Prostate gland (tissue), 2 donors: Measurements from ENCODE around the gene APOLD1. TPM values are rescaled to one million over a fixed set of nuclear protein-coding genes. Genes with fewer than 3 reads are reported as not detected.

Experiments used
- DNase-seq: peaks from one replicate; pipeline ENCODE4 v3.0.0-alpha.2; 2019; ENCODE audit warnings: low spot score
- H3K27ac ChIP-seq, 2 donors: fragments of 200-600 bp; sonication (generic); 2 replicates each; pipeline ENCODE4 v1.5.1; 2017 to 2019
- H3K27me3 ChIP-seq: fragments of 200-600 bp; sonication (generic); replicated peaks from 2 replicates; pipeline ENCODE4 v1.5.1; 2019; ENCODE audit not compliant: insufficient read depth
- H3K36me3 ChIP-seq, 2 donors: fragments of 200-600 bp; sonication (generic); 1 replicate in 1 of 2; 2 replicates in 1 of 2; pipeline versions ENCODE4 v1.5.1 to v1.8.1; 2017 to 2019
- H3K4me1 ChIP-seq: fragments of 200-600 bp; sonication (generic); replicated peaks from 2 replicates; pipeline ENCODE4 v1.5.1; 2019
- H3K4me3 ChIP-seq, 2 donors: fragments of 200-600 bp; sonication (generic); 2 replicates each; pipeline ENCODE4 v1.5.1; 2017 to 2019
- H3K9me3 ChIP-seq: fragments of 200-600 bp; sonication (generic); 2 replicates; pipeline ENCODE4 v1.5.1; 2017
- POLR2A ChIP-seq: fragments of 450-650 bp; IDR thresholded peaks from one replicate; pipeline ENCODE4 v1.6.1; 2016; ENCODE audit warnings: antibody characterized with exemption, mild to moderate bottlenecking
- POLR2AphosphoS5 ChIP-seq: sonication (generic); formaldehyde crosslinking; IDR thresholded peaks from one replicate; pipeline ENCODE4 v1.6.1; 2017; ENCODE audit warnings: antibody characterized with exemption
- WGBS: methylation state at CpG from one replicate; pipeline ENCODE4 v1.1.5; 2018; 5-methylcytosine and 5-hydroxymethylcytosine counted together
- intact Hi-C: fragments of 100-400 bp; cut with DNase I; formaldehyde crosslinking; loops from one replicate; pipeline ENCODE4 v1.14.2; 2022
- total RNA-seq, 2 donors: library from RNA; depleted of rRNA; stranded (reverse); fragments of >200 nt; gene quantifications; one replicate each; pipeline ENCODE4 v1.1.0, GENCODE V29; 2016
- TF ChIP-seq, protein P1 (sequence below), 4 experiments: fragments of 200-600 bp in 2 of 4; fragments of 450-650 bp in 2 of 4; sonication (generic) in 2 of 4; IDR thresholded peaks; 1 replicate in 3 of 4; 2 replicates in 1 of 4; pipeline ENCODE4 v1.5.1; 2016 to 2019; ENCODE audit warnings: antibody characterized with exemption in 4 of 4, mild to moderate bottlenecking in 2 of 4, moderate library complexity in 2 of 4

APOLD1 gene
- total RNA-seq, 2 donors from 2014 or later = 10.7 to 16.1 TPM

DNA sequence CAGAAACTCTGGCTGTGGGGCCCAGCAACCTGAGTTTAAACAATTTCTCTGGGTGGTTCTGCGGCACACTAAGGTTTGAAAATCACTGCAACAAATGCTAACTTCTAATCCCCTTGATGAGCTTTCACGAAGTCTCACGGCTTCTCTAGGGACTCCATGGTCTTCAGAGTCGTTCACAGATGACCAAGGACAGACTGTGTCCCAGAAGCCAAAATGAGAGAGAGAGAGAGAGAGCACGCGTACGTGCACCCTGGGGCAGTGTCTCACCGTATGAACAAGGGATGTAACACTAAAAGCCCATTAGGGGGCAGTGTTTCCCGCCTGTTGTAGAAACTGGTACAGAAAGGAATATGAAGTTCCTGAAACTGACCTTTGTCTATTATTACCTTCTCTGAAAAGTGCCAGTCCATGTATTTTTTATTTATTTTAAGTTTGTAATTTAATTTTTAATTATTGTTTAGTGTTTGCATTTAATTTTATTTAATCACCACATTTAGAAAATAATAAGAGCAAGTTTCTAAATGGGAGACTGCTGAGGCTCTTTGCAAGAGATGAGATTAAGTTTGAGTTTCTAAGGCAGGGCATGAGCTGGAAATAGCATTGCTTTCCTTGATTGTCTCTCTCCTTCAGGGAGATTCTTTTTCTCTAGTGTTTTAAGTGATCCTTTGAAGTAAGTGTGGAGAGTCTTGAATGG, 3.4 kb downstream of the APOLD1 start:
- no peaks in the 10 kb centered on the region for H3K27me3 ChIP-seq
- H3K4me1 ChIP-seq = peaks cover 3% of the 10 kb centered on the region
- H3K9me3 ChIP-seq = no peaks in the 10 kb centered on the region
- 13% methylated on average over 9 of the region's 9 CpGs for WGBS
- no peak overlapping the region for H3K4me3 ChIP-seq
- peak; percentile 74 for DNase-seq
- no peaks in the 10 kb centered on the region for H3K36me3 ChIP-seq
- intact Hi-C loops = loop anchor here (10.0 kb wide), 3 partner anchors 64 to 426 kb away; no protein-coding TSS in a partner anchor
- peak overlapping the region; percentile 87 to 88 for H3K27ac ChIP-seq
- TF ChIP-seq POLR2AphosphoS5 = peak; percentile 52
- no peak for TF ChIP-seq POLR2A
- TF ChIP-seq, protein P1, sequence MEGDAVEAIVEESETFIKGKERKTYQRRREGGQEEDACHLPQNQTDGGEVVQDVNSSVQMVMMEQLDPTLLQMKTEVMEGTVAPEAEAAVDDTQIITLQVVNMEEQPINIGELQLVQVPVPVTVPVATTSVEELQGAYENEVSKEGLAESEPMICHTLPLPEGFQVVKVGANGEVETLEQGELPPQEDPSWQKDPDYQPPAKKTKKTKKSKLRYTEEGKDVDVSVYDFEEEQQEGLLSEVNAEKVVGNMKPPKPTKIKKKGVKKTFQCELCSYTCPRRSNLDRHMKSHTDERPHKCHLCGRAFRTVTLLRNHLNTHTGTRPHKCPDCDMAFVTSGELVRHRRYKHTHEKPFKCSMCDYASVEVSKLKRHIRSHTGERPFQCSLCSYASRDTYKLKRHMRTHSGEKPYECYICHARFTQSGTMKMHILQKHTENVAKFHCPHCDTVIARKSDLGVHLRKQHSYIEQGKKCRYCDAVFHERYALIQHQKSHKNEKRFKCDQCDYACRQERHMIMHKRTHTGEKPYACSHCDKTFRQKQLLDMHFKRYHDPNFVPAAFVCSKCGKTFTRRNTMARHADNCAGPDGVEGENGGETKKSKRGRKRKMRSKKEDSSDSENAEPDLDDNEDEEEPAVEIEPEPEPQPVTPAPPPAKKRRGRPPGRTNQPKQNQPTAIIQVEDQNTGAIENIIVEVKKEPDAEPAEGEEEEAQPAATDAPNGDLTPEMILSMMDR (IDR thresholded peaks at IDR 0.05) = peak; percentile 75 to 85 (median 82)

DNA sequence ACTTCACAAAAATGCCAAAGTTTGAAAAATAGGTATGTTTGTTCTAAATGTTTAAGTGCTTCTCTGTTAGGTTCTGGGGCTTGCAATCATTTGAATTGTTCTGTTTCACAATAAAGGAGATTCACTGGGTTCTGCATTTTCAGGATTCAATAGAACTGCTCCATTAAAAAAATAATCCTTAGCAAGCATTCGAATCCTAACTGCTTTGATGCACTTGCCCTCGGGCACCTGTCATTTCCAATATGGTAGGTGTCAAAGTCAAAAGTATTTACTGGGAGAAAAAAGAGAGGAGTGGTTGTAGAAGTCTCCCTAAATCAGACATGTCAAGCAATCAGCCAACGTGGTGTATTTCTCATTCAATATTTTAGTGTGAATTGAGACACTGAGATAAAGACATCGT, 5.5 kb downstream of the APOLD1 start:
- TF ChIP-seq, protein P1 (IDR thresholded peaks at IDR 0.05) = no peak
- TF ChIP-seq POLR2A (no peak), POLR2AphosphoS5 (no peak)
- H3K27ac ChIP-seq = no peak overlapping the region
- H3K27me3 ChIP-seq = no peaks in the 10 kb centered on the region
- no peaks in the 10 kb centered on the region for H3K36me3 ChIP-seq
- no peak overlapping the region for H3K4me3 ChIP-seq
- 34% methylated on average over 4 of the region's 4 CpGs for WGBS
- DNase-seq = no peak
- intact Hi-C loops = no loop called here
- no peaks in the 10 kb centered on the region for H3K9me3 ChIP-seq
- peaks cover 3% of the 10 kb centered on the region for H3K4me1 ChIP-seq

DNA sequence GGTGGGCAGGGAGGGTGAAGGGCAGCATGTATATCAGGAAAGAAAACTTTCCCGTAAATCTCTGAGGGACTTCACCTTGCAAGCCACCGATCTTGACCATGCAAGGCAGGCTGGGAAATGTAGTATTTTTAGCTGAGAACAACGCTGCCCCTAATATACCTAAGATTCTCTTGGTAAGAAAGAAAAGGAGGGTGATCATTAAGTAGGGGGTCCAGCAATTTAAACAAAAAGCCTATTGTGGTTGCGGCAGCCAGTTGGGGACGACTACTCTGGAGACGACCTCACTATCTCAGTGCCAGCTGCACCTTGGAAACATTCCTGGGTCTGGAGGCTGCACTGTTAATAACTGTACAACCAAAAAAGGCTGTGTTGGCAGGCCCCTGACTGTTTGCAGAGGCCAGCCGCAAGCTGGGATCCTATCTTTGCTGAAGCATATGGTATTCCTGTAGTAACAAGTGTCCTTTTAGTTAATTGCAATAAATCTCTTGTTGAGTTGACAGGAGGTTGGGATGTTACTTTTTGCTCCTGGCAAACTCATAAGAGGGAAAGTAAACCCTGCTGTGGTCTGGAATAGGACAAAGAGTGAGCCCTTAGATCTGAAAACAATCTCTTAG, 6.4 kb downstream of the APOLD1 start:
- WGBS = 12% methylated on average over 7 of the region's 7 CpGs
- Histone ChIP-seq H3K36me3 (no peaks in the 10 kb centered on the region), H3K4me3 (peak overlapping the region; percentile 3 to 5), H3K4me1 (peaks cover 3% of the 10 kb centered on the region), H3K9me3 (no peaks in the 10 kb centered on the region), H3K27me3 (no peaks in the 10 kb centered on the region), H3K27ac (peak overlapping the region; percentile 11 to 33)
- intact Hi-C loops = no loop called here
- TF ChIP-seq POLR2A = no peak
- TF ChIP-seq, protein P1 (IDR thresholded peaks at IDR 0.05) = no peak
- TF ChIP-seq POLR2AphosphoS5 = peak; percentile 62
- DNase-seq = peak; percentile 56

DNA sequence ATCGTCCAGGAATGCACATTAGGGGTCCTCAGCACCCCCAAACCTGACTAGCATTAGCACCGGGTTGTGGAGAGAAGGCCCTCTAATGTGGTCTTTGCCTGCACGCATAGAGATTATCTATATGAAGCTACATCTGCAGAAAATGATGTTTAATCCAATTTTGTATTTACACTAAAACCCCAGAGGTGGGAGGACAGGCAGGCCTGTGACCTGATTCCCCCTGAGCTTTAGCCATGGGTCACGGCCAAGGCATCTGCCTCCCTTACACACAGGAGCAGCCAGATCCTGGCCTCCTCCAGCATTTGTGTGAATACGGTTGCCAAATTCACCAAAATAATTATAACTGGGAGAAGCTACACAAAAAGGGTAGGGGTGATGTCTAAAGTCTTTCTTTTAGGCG, 7.0 kb downstream of the APOLD1 start:
- Histone ChIP-seq H3K27ac (peak overlapping the region; percentile 11 to 33), H3K27me3 (no peaks in the 10 kb centered on the region), H3K4me3 (peak overlapping the region in 1 of 2 donors; percentile 3), H3K36me3 (no peaks in the 10 kb centered on the region), H3K4me1 (peaks cover 3% of the 10 kb centered on the region), H3K9me3 (no peaks in the 10 kb centered on the region)
- TF ChIP-seq POLR2AphosphoS5 (no peak), POLR2A (no peak)
- TF ChIP-seq, protein P1 (IDR thresholded peaks at IDR 0.05) = no peak
- 27% methylated on average over 6 of the region's 6 CpGs for WGBS
- intact Hi-C loops = no loop called here
- no peak for DNase-seq

DNA sequence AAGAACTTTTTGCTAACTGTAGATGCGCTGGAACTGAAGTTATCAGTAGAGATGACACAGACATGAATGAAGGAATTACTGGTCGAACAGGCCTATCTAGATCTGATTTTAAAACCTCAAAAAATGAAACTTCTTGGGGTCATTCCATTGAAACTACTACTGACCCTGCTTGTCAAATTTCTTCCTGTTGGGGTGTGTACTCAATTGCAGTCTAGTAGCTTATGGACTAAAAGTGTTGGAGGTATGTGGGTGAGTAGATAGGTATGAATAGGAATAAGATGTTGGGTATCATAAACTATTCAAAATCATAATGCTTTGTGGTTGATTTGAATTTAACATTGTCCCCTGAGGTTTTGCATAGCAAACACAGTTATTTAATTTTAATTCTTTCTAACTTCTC, 9.2 kb downstream of the APOLD1 start:
- intact Hi-C loops = no loop called here

More for the DNA sequence above, 9.2 kb downstream of the APOLD1 start:
- H3K4me1 ChIP-seq = peaks cover 3% of the 10 kb centered on the region
- 83% methylated on average over 2 of the region's 2 CpGs for WGBS
- TF ChIP-seq, protein P1 (IDR thresholded peaks at IDR 0.05) = no peak
- TF ChIP-seq POLR2AphosphoS5 = no peak
- no peak for TF ChIP-seq POLR2A
- no peaks in the 10 kb centered on the region for H3K36me3 ChIP-seq
- DNase-seq = no peak
- no peak overlapping the region for H3K27ac ChIP-seq
- H3K4me3 ChIP-seq = no peak overlapping the region
- no peaks in the 10 kb centered on the region for H3K27me3 ChIP-seq
- no peaks in the 10 kb centered on the region for H3K9me3 ChIP-seq
